Choroid plexus epithelial cell (primary cell): ENCODE measurements around the gene EXOSC2.
A peak's percentile ranks its signal among the peaks of the same experiment; 100 is the strongest.

Source experiments
- DNase-seq: peaks from one replicate; pipeline ENCODE4 v3.0.0-alpha.2; 2010; ENCODE audit warnings: low read depth
- H3K4me3 ChIP-seq: 2 replicates; pipeline ENCODE4 v1.5.1; 2011; ENCODE audit warnings: low read depth, mild to moderate bottlenecking, control low read depth, low read length, moderate library complexity
- TF ChIP-seq, protein P1 (sequence below): conservative IDR thresholded peaks from 2 replicates; pipeline ENCODE4 v1.5.1; 2011; ENCODE audit warnings: low read depth, mild to moderate bottlenecking, control low read depth, inconsistent platforms, low read length, moderate library complexity

EXOSC2 gene

GRCh38 chr9:130711469-130711868 is 17.9 kb downstream of the EXOSC2 start:
- H3K4me3 ChIP-seq, result no peak overlapping the region
- DNase-seq, result no peak
- TF ChIP-seq, protein P1, sequence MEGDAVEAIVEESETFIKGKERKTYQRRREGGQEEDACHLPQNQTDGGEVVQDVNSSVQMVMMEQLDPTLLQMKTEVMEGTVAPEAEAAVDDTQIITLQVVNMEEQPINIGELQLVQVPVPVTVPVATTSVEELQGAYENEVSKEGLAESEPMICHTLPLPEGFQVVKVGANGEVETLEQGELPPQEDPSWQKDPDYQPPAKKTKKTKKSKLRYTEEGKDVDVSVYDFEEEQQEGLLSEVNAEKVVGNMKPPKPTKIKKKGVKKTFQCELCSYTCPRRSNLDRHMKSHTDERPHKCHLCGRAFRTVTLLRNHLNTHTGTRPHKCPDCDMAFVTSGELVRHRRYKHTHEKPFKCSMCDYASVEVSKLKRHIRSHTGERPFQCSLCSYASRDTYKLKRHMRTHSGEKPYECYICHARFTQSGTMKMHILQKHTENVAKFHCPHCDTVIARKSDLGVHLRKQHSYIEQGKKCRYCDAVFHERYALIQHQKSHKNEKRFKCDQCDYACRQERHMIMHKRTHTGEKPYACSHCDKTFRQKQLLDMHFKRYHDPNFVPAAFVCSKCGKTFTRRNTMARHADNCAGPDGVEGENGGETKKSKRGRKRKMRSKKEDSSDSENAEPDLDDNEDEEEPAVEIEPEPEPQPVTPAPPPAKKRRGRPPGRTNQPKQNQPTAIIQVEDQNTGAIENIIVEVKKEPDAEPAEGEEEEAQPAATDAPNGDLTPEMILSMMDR, result no peak

DNA sequence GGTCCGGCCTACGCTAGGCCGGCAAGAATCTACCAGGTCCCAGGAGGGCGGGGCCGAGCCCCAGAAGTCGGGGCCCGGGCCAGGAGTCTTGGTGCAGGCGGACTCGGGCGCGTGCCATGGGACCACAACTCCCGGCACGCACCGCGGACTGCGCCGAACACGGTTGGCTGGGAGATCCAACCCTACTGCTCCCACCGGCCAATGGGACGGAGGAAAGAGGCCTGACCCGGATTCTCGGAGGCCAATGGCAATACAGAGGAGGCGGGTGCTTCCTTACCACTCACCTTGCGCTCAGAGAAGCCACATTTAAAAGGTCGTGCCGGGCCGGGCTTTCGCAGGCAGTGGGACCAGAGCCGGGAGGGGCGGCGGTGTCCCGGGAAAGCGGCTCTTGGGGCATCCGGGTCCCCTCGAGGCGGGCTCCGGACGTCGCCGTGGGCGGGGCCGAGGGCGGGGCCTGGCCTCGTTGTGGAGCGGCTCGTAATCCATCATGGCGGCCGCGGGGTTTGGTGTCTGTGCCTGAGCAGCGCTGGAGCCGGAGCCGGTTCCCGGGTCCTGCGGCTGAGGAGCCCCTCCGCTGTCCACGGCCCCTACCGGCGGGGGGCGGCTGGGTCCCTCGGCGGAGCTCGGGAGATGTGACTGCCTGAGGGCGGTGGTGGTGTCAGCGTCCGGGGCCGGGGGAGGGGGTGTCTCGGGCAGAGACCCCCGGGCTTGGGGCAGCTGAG is 19.1 kb downstream of the EXOSC2 start:
- DNase-seq, result peak; percentile 99
- H3K4me3 ChIP-seq, result peak overlapping the region; percentile 95
- TF ChIP-seq, protein P1, result no peak

- TF ChIP-seq, protein P1, result no peak
- H3K4me3 ChIP-seq, result peak overlapping the region; percentile 95
- DNase-seq, result peak; percentile 41
These were observed 19.8 kb downstream of the EXOSC2 start for GRCh38 chr9:130713286-130713960.

DNA sequence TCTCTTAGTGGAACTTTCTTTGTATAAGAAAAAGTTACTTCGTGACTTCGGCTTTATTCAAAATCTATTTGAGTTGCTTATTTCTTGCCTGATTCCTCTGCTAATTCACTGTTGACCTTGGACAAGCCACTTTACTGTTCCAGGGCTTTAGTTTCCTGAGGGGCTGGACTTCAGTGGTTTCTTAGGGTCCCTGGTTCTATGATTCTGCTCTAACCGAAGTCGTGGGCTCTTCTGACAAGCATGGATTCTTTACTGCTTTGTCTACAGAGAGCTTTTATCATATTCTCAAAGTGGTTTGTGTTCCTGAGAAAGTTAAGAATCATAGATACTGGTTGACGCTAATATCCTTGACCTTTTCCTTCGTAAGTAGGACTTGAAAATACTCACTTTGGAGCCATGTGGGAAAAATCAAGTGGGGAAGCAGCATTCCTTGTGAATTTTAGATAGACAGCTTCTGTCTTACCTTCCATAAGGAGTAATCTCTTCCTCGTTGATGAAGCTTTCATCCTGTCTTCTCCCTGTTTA is 21.1 kb downstream of the EXOSC2 start:
- no peak for DNase-seq
- TF ChIP-seq, protein P1, result no peak
- peak overlapping the region; percentile 95 for H3K4me3 ChIP-seq

DNA sequence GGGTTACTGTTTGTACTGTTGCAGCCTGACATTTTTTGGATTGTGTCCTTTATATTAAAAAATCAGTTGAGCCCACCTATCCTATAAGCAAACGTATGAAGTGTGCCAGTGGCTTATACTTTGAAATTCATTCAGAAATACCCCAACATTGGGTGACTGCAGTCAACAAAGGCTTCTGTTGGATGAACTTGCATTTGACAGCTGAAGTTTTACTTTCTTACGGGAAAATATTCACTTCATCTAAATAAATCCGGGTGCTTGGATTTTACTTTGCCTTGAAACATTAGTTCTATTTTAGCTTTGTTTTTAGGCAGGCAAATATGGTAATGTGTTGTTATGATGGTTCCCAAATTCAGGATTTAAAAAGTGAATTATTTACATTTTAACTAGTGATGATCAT is 21.7 kb downstream of the EXOSC2 start:
- no peak for DNase-seq
- H3K4me3 ChIP-seq, result peak overlapping the region; percentile 95
- TF ChIP-seq, protein P1, result no peak

- no peak overlapping the region for H3K4me3 ChIP-seq
- no peak for DNase-seq
- TF ChIP-seq, protein P1, result no peak
These were observed 25.0 kb downstream of the EXOSC2 start for GRCh38 chr9:130718562-130718961.
